ENCODE results near the gene HTRA1. TPM values are rescaled to one million over a fixed set of nuclear protein-coding genes. Genes with fewer than 3 reads are reported as not detected.

The HTRA1 gene
- total and polyA plus RNA-seq, 8 donors, result 26.3 to 81.2 (median 55.3) TPM

DNA sequence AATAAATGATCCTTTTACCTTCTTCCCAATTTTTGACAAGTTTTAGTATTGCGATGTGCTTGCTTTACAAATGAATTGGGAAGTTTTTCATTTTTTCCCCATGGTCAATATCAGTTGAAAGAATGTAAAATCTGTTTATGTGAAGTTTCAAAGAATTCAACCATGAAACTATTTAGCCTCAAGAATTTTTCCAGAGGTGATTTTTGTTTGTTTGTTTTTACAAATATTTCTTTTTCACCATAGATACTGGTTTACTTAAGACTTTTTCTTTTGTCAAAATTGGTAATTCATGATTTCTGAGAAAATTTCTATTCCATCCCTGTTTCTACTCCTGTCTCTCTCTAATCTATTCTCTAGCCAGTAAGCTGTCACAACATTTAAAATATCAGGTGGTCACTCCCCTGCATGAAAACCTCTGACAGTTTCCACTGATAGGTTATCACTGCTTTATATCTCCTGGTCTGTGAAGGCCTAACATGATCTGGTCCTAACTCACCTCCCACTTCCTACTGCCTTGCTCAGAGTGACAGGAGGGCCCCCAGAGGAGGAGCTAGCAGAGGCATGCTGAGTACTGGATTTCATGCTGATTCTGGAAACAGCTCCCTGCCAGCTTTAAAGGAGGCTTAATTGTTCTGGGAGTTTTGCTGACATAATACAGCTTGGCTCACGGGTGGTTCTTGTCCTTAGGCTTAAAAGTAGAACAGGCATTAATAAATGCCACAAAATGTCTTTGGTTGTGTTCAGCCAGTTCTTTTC lies 14.5 kb upstream of the HTRA1 start:
- no peak for TF ChIP-seq EP300 (IDR thresholded peaks at IDR 0.05)
- peak in 1 of 3 donors; percentile 8 for TF ChIP-seq POLR2AphosphoS5 (IDR thresholded peaks at IDR 0.05)
- Histone ChIP-seq H3K4me1 (peaks cover 0 to 7% (median 0%) of the 10 kb centered on the region in 4 donors), H3K27me3 (no peaks in the 10 kb centered on the region), H3K9me3 (no peaks in the 10 kb centered on the region), H3K4me3 (no peak overlapping the region), H3K36me3 (no peaks in the 10 kb centered on the region), H3K27ac (peak overlapping the region in 1 of 5 donors; percentile 65)
- DNase-seq, result no peak
- WGBS, 5 donors, result 64 to 77% (median 71%) methylated on average over 2 of the region's 2 CpGs
- intact Hi-C loops (cut with DNase I; ENCODE audit: low total_unique reads), result no loop called here

DNA sequence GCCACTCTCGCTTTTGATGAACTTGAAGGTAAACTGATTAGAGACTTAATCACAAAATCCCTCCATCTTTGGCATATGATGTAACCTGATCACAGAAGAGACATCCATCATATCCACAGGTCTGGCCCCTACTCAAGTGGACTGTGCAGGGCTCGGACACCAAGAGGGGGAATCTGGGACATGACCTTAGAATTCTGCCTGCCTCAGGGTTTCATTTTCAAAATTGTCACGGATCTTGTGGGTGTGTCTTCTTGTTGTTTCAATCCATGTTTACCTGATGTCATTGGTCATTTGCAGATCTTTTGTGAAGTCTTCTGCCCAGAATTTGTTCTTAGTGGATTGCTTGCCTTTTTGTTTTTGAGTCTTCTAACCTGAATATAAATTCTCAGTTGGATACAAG lies 12.8 kb upstream of the HTRA1 start:
- WGBS, 5 donors, result 75 to 87% (median 78%) methylated on average over 3 of the region's 3 CpGs
- intact Hi-C loops (cut with DNase I; ENCODE audit: low total_unique reads), result no loop called here
- Histone ChIP-seq H3K4me3 (no peak overlapping the region), H3K27ac (no peak overlapping the region), H3K36me3 (no peaks in the 10 kb centered on the region), H3K9me3 (no peaks in the 10 kb centered on the region), H3K4me1 (peaks cover 0 to 7% (median 0%) of the 10 kb centered on the region in 4 donors), H3K27me3 (no peaks in the 10 kb centered on the region)
- TF ChIP-seq EP300 (IDR thresholded peaks at IDR 0.05) (no peak), POLR2AphosphoS5 (IDR thresholded peaks at IDR 0.05) (no peak), POLR2A (IDR thresholded peaks at IDR 0.05) (no peak)
- TF ChIP-seq, protein P1, sequence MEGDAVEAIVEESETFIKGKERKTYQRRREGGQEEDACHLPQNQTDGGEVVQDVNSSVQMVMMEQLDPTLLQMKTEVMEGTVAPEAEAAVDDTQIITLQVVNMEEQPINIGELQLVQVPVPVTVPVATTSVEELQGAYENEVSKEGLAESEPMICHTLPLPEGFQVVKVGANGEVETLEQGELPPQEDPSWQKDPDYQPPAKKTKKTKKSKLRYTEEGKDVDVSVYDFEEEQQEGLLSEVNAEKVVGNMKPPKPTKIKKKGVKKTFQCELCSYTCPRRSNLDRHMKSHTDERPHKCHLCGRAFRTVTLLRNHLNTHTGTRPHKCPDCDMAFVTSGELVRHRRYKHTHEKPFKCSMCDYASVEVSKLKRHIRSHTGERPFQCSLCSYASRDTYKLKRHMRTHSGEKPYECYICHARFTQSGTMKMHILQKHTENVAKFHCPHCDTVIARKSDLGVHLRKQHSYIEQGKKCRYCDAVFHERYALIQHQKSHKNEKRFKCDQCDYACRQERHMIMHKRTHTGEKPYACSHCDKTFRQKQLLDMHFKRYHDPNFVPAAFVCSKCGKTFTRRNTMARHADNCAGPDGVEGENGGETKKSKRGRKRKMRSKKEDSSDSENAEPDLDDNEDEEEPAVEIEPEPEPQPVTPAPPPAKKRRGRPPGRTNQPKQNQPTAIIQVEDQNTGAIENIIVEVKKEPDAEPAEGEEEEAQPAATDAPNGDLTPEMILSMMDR (IDR thresholded peaks at IDR 0.05), result no peak
- DNase-seq, result no peak

DNA sequence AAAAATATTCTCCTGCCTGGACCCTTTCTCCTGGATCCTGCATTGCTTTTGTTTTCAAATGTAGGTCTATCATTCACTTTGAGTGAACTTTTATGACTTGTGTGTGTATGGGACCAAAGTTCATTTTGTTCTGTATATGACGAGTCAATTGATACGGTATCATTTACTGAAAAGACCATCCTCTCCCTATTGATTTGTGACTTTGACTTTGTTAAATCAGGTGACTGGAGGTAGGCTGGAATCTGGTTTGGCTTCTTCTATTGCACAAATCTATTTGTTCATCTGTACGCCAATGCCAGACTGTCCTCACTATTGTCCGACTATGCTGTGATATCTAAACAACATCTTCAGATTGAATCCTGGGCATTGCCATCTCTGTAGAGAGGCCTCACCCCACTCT lies 12.2 kb upstream of the HTRA1 start:
- TF ChIP-seq, protein P1 (IDR thresholded peaks at IDR 0.05), result no peak
- TF ChIP-seq POLR2A (IDR thresholded peaks at IDR 0.05), result no peak
- TF ChIP-seq POLR2AphosphoS5 (IDR thresholded peaks at IDR 0.05), result no peak
- no peak for TF ChIP-seq EP300 (IDR thresholded peaks at IDR 0.05)
- H3K9me3 ChIP-seq, result no peaks in the 10 kb centered on the region
- no peaks in the 10 kb centered on the region for H3K36me3 ChIP-seq
- no peaks in the 10 kb centered on the region for H3K27me3 ChIP-seq
- intact Hi-C loops (cut with DNase I; ENCODE audit: low total_unique reads), result no loop called here
- no peak for DNase-seq
- H3K4me3 ChIP-seq, result no peak overlapping the region
- WGBS, 5 donors, result 70 to 94% (median 85%) methylated on average over 4 of the region's 4 CpGs
- no peak overlapping the region for H3K27ac ChIP-seq
- H3K4me1 ChIP-seq, result peaks cover 0 to 7% (median 0%) of the 10 kb centered on the region in 4 donors

GRCh38 chr10:122450353-122450990 lies 10.9 kb upstream of the HTRA1 start:
- Histone ChIP-seq H3K27me3 (no peaks in the 10 kb centered on the region), H3K9me3 (no peaks in the 10 kb centered on the region), H3K4me3 (no peak overlapping the region), H3K4me1 (peaks cover 0 to 7% (median 0%) of the 10 kb centered on the region in 4 donors), H3K36me3 (no peaks in the 10 kb centered on the region), H3K27ac (no peak overlapping the region)
- DNase-seq, result no peak
- no peak for TF ChIP-seq POLR2A (IDR thresholded peaks at IDR 0.05)
- TF ChIP-seq POLR2AphosphoS5 (IDR thresholded peaks at IDR 0.05), result no peak
- TF ChIP-seq, protein P1 (IDR thresholded peaks at IDR 0.05), result no peak
- TF ChIP-seq EP300 (IDR thresholded peaks at IDR 0.05), result no peak
- WGBS, 5 donors, result 66 to 76% (median 74%) methylated on average over 14 of the region's 14 CpGs
- intact Hi-C loops (cut with DNase I; ENCODE audit: low total_unique reads), result no loop called here

All from stomach (tissue), 9 donors.